ENCODE measurements around the gene HSDL2. TPM values are rescaled to one million over a fixed set of nuclear protein-coding genes. Genes with fewer than 3 reads are reported as not detected.
A peak's percentile ranks its signal among the peaks of the same experiment; 100 is the strongest.

HSDL2 gene
- total and polyA plus RNA-seq, 2 donors from 2014 or later = 30.2 to 67.0 TPM

GRCh38 chr9:112355427-112355897 is 24.4 kb upstream of the HSDL2 start:
- H3K4me3 ChIP-seq (ENCODE audit: low read length in 3 of 3) = no peak overlapping the region
- no peak overlapping the region for H3K27ac ChIP-seq (ENCODE audit: low read depth in 2 of 2, low read length in 2 of 2)
- no peaks in the 10 kb centered on the region for H3K9me3 ChIP-seq (ENCODE audit: control insufficient read depth in 2 of 3, insufficient read depth in 1 of 3, low read length in 3 of 3)
- no peak overlapping the region for H3K9ac ChIP-seq (ENCODE audit: low read length in 3 of 3)
- DNase-seq (peak in 3 of 5 donors; percentile 25 to 62 (median 51)), FAIRE-seq (no peak)
- no peak for TF ChIP-seq CTCF (IDR thresholded peaks at IDR 0.05; ENCODE audit: borderline replicate concordance, extremely low read depth, insufficient read depth)
- H3K27me3 ChIP-seq (ENCODE audit: control insufficient read depth, insufficient read depth, low read length) = no peaks in the 10 kb centered on the region
- H3K36me3 ChIP-seq (ENCODE audit: control insufficient read depth in 2 of 3, insufficient read depth in 3 of 3, low read length in 3 of 3) = no peaks in the 10 kb centered on the region
- H3K4me1 ChIP-seq (ENCODE audit: control insufficient read depth in 2 of 3, insufficient read depth in 2 of 3, low read depth in 1 of 3, low read length in 3 of 3) = peaks cover 0 to 2% (median 2%) of the 10 kb centered on the region in 3 donors
- intact Hi-C loops (cut with DNase I) = no loop called here

GRCh38 chr9:112360047-112360804 is 19.7 kb upstream of the HSDL2 start:
- Histone ChIP-seq H3K4me3 (ENCODE audit: low read length in 3 of 3) (no peak overlapping the region), H3K27ac (ENCODE audit: low read depth in 2 of 2, low read length in 2 of 2) (no peak overlapping the region), H3K27me3 (ENCODE audit: control insufficient read depth, insufficient read depth, low read length) (no peaks in the 10 kb centered on the region), H3K4me1 (ENCODE audit: control insufficient read depth in 2 of 3, insufficient read depth in 2 of 3, low read depth in 1 of 3, low read length in 3 of 3) (peaks cover 0 to 2% (median 2%) of the 10 kb centered on the region in 3 donors), H3K9ac (ENCODE audit: low read length in 3 of 3) (no peak overlapping the region), H3K36me3 (ENCODE audit: control insufficient read depth in 2 of 3, insufficient read depth in 3 of 3, low read length in 3 of 3) (no peaks in the 10 kb centered on the region), H3K9me3 (ENCODE audit: control insufficient read depth in 2 of 3, insufficient read depth in 1 of 3, low read length in 3 of 3) (no peaks in the 10 kb centered on the region)
- FAIRE-seq (no peak), DNase-seq (no peak)
- intact Hi-C loops (cut with DNase I) = loop anchor here (5.0 kb wide), 1 partner anchor 263 kb away; no protein-coding TSS in a partner anchor
- no peak for TF ChIP-seq CTCF (IDR thresholded peaks at IDR 0.05; ENCODE audit: borderline replicate concordance, extremely low read depth, insufficient read depth)

- Histone ChIP-seq H3K27me3 (ENCODE audit: control insufficient read depth, insufficient read depth, low read length) (no peaks in the 10 kb centered on the region), H3K9ac (ENCODE audit: low read length in 3 of 3) (no peak overlapping the region), H3K4me3 (ENCODE audit: low read length in 3 of 3) (no peak overlapping the region), H3K36me3 (ENCODE audit: control insufficient read depth in 2 of 3, insufficient read depth in 3 of 3, low read length in 3 of 3) (no peaks in the 10 kb centered on the region), H3K27ac (ENCODE audit: low read depth in 2 of 2, low read length in 2 of 2) (no peak overlapping the region), H3K9me3 (ENCODE audit: control insufficient read depth in 2 of 3, insufficient read depth in 1 of 3, low read length in 3 of 3) (no peaks in the 10 kb centered on the region), H3K4me1 (ENCODE audit: control insufficient read depth in 2 of 3, insufficient read depth in 2 of 3, low read depth in 1 of 3, low read length in 3 of 3) (peaks cover 0 to 2% (median 2%) of the 10 kb centered on the region in 3 donors)
- intact Hi-C loops (cut with DNase I) = loop anchor here (5.0 kb wide), 1 partner anchor 264 kb away; no protein-coding TSS in a partner anchor
- peak; percentile 56 for TF ChIP-seq CTCF (IDR thresholded peaks at IDR 0.05; ENCODE audit: borderline replicate concordance, extremely low read depth, insufficient read depth)
- FAIRE-seq (peak; percentile 94), DNase-seq (peak in 2 of 5 donors; percentile 71)
Observed at GRCh38 chr9:112361601-112362000, 18.3 kb upstream of the HSDL2 start.

Data from kidney (tissue), 14 donors.